Measurements from ENCODE around the gene DNAJC5.
A peak's percentile ranks its signal among the peaks of the same experiment; 100 is the strongest.

DNAJC5 gene

GRCh38 chr20:63934271-63935068, 39.5 kb downstream of the DNAJC5 start:
- H3K4me3 ChIP-seq (ENCODE audit: low read depth, low read length) = no peak overlapping the region
- peak; percentile 53 for TF ChIP-seq CTCF (IDR thresholded peaks at IDR 0.05; ENCODE audit: low read depth, low read length, missing control alignments)
- in situ Hi-C loops (cut with HindIII; ENCODE audit: low sequenced_read_pairs) = no loop called here
- no peak for DNase-seq (ENCODE audit: low read depth)

GRCh38 chr20:63935447-63935846, 40.5 kb downstream of the DNAJC5 start:
- in situ Hi-C loops (cut with HindIII; ENCODE audit: low sequenced_read_pairs) = no loop called here
- no peak for TF ChIP-seq CTCF (IDR thresholded peaks at IDR 0.05; ENCODE audit: low read depth, low read length, missing control alignments)
- H3K4me3 ChIP-seq (ENCODE audit: low read depth, low read length) = no peak overlapping the region
- no peak for DNase-seq (ENCODE audit: low read depth)

GRCh38 chr20:63937596-63937995, 42.7 kb downstream of the DNAJC5 start:
- in situ Hi-C loops (cut with HindIII; ENCODE audit: low sequenced_read_pairs) = no loop called here
- TF ChIP-seq CTCF (IDR thresholded peaks at IDR 0.05; ENCODE audit: low read depth, low read length, missing control alignments) = no peak
- DNase-seq (ENCODE audit: low read depth) = no peak
- H3K4me3 ChIP-seq (ENCODE audit: low read depth, low read length) = no peak overlapping the region

- TF ChIP-seq CTCF (IDR thresholded peaks at IDR 0.05; ENCODE audit: low read depth, low read length, missing control alignments) = no peak
- DNase-seq (ENCODE audit: low read depth) = no peak
- no peak overlapping the region for H3K4me3 ChIP-seq (ENCODE audit: low read depth, low read length)
- in situ Hi-C loops (cut with HindIII; ENCODE audit: low sequenced_read_pairs) = no loop called here
Observed at GRCh38 chr20:63939061-63939935, 44.4 kb downstream of the DNAJC5 start.

GRCh38 chr20:63940071-63940471, 45.1 kb downstream of the DNAJC5 start:
- DNase-seq (ENCODE audit: low read depth) = no peak
- H3K4me3 ChIP-seq (ENCODE audit: low read depth, low read length) = no peak overlapping the region
- in situ Hi-C loops (cut with HindIII; ENCODE audit: low sequenced_read_pairs) = no loop called here
- TF ChIP-seq CTCF (IDR thresholded peaks at IDR 0.05; ENCODE audit: low read depth, low read length, missing control alignments) = no peak

GRCh38 chr20:63940472-63941266, 45.7 kb downstream of the DNAJC5 start:
- no peak for TF ChIP-seq CTCF (IDR thresholded peaks at IDR 0.05; ENCODE audit: low read depth, low read length, missing control alignments)
- in situ Hi-C loops (cut with HindIII; ENCODE audit: low sequenced_read_pairs) = no loop called here
- DNase-seq (ENCODE audit: low read depth) = no peak
- no peak overlapping the region for H3K4me3 ChIP-seq (ENCODE audit: low read depth, low read length)
